SH-SY5Y (cell line): ENCODE measurements around the gene PIN1.

Experiments
- GATA2 ChIP-seq: IDR thresholded peaks from 2 replicates; pipeline ENCODE4 v1.6.1; 2011; ENCODE audit warnings: mild to moderate bottlenecking, low read depth, low read length
- GATA3 ChIP-seq: IDR thresholded peaks from 2 replicates; pipeline ENCODE4 v1.6.1; 2011; ENCODE audit warnings: low read depth, mild to moderate bottlenecking, low read length, moderate library complexity

DNA sequence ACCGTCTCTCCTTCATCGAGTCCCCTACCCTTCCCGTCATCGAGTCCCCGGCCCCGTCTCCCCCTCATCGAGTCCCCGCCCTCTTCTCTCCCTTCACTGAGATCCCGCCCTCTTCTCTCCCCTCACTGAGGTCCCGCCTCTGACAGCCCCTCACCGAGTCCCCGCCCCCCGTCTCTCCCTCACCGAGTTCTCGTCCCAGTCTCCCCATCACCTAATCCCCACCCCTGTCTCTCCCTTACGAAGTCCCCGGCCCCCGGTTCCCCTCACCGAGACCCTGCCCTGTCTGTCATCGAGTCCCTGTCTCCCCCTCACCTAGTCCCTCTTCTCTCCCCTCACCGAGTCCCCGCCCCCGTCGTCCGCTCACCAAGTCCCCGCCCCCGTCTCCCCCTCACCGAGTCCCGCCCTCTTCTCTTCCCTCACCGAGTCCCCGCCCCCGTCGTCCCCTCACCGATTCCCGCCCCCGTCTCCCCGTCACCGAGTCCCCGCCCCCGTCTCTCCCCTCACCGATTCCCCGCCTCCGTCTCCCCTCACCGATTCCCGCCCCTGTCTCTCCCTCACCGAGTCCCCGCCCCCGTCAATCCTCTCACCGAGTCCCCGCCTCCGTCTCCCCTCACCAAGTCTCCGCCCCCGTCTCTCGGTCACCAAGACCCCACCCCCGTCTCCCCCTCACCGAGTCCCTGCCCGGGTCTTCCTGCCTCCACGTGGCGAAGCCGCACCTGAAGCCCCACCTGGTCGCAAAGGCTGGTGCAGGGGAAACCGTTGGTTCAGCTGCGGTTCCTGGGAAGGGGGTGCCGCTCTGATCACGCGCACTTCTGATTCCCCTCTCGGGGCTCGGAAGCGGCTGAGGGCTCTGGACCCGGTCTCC is 42.7 kb upstream of the PIN1 start:
- TF ChIP-seq GATA2: no peak
- TF ChIP-seq GATA3: no peak
